Measurements from ENCODE around the gene TEX22. TPM values are rescaled to one million over a fixed set of nuclear protein-coding genes. Genes with fewer than 3 reads are reported as not detected.

Gene TEX22
- total RNA-seq, 1 donor from 2014 or later = not detected

GRCh38 chr14:105366386-105367074 lies 31.8 kb upstream of the TEX22 start:
- DNase-seq (ENCODE audit: low spot score) = no peak

GRCh38 chr14:105367116-105368031 lies 31.0 kb upstream of the TEX22 start:
- no peak for DNase-seq (ENCODE audit: low spot score)

- DNase-seq (ENCODE audit: low spot score) = no peak
Observed at GRCh38 chr14:105368032-105368417, 30.3 kb upstream of the TEX22 start.

- DNase-seq (ENCODE audit: low spot score) = no peak
Observed at GRCh38 chr14:105368426-105368825, 29.9 kb upstream of the TEX22 start.

- no peak for DNase-seq (ENCODE audit: low spot score)
Observed at GRCh38 chr14:105368910-105369652, 29.3 kb upstream of the TEX22 start.

- DNase-seq (ENCODE audit: low spot score) = no peak
Observed at GRCh38 chr14:105369653-105370040, 28.7 kb upstream of the TEX22 start.

- DNase-seq (ENCODE audit: low spot score) = no peak
Observed at GRCh38 chr14:105374389-105374788, 23.9 kb upstream of the TEX22 start.

- DNase-seq (ENCODE audit: low spot score) = no peak
Observed at GRCh38 chr14:105375635-105376057, 22.7 kb upstream of the TEX22 start.

GRCh38 chr14:105376521-105377440 lies 21.6 kb upstream of the TEX22 start:
- no peak for DNase-seq (ENCODE audit: low spot score)

- DNase-seq (ENCODE audit: low spot score) = no peak
Observed at GRCh38 chr14:105377555-105378182, 20.7 kb upstream of the TEX22 start.

- DNase-seq (ENCODE audit: low spot score) = no peak
Observed at GRCh38 chr14:105378199-105378598, 20.1 kb upstream of the TEX22 start.

- no peak for DNase-seq (ENCODE audit: low spot score)
Observed at GRCh38 chr14:105378873-105379685, 19.3 kb upstream of the TEX22 start.

GRCh38 chr14:105379946-105380345 lies 18.4 kb upstream of the TEX22 start:
- no peak for DNase-seq (ENCODE audit: low spot score)

GRCh38 chr14:105380756-105381155 lies 17.6 kb upstream of the TEX22 start:
- no peak for DNase-seq (ENCODE audit: low spot score)

- DNase-seq (ENCODE audit: low spot score) = no peak
Observed at GRCh38 chr14:105381446-105382342, 16.6 kb upstream of the TEX22 start.

GRCh38 chr14:105382343-105383082 lies 15.8 kb upstream of the TEX22 start:
- no peak for DNase-seq (ENCODE audit: low spot score)

- no peak for DNase-seq (ENCODE audit: low spot score)
Observed at GRCh38 chr14:105383083-105383730, 15.1 kb upstream of the TEX22 start.

Measured in mesenteric fat pad (tissue), 1 donor.